Measurements from ENCODE around the gene DDX21. TPM values are rescaled to one million over a fixed set of nuclear protein-coding genes. Genes with fewer than 3 reads are reported as not detected.
A peak's percentile ranks its signal among the peaks of the same experiment; 100 is the strongest.

DDX21 gene
- total and polyA plus RNA-seq, 9 of the 15 experiments (the other 6 are each of a cell fraction or from before 2014, with no cell fraction given), result 143 to 365 (median 281) TPM

DNA sequence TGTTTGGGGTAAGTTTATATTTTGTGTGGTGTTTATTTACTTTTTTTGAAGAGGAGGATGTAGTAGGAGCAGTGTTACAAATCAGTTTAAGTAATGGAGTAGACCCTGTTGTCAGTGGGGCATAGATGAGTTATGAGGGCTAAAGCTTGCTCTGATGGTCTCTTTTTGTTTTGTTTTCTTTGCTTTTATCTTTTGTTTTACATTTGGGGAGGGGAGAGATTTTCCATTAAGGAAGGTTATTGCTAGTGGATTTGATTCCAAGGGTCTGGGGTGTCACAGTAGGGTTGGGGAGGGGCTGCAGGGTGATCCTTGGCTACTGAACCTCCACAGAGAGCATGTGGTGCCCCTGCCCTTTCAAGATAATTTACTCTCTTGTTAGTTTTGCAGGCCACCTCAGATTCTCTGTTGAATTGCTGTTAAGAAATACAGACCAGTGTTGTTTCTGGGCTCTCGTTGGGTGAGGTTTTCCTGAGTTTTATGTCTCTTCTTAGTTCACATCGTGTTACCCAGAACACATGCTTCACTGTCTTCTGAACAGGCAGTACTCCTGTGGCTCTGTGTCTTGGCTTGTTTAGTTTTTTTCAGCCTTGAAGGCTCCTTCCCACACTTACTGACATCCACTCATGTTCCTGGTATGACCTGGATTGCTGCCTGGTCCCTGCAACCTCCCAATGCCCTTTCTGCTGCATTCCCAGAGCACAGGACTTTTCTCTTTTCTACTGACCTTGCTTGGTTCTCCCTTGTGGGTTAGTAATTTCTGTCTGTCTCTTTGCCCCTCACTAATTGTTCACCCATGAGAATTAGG, 36.9 kb downstream of the DDX21 start:
- no peak for DNase-seq (ENCODE audit: extremely low read depth in 1 of 4, low spot score in 3 of 4)
- in situ Hi-C loops (cut with MboI) (loop anchor here (5.0 kb wide), 1 partner anchor 239 kb away; no protein-coding TSS in a partner anchor), intact Hi-C loops (cut with micrococcal nuclease) (no loop called here)
- peaks cover 49% of the 10 kb centered on the region for H3K79me2 ChIP-seq (ENCODE audit: control insufficient read depth, insufficient read depth, low read length)
- H3K27me3 ChIP-seq (ENCODE audit: control insufficient read depth in 2 of 2, insufficient read depth in 2 of 2, low read length in 2 of 2), result no peaks in the 10 kb centered on the region
- H3K27ac ChIP-seq (ENCODE audit: extremely low read depth, low read depth, low read length), result no peak overlapping the region
- H4K20me1 ChIP-seq (replicated peaks; ENCODE audit: control insufficient read depth, insufficient read depth, low read length), result no peaks in the 10 kb centered on the region
- peak overlapping the region in 1 of 2 experiments; percentile 8; a peak in 1 of 4 replicates for H3K9ac ChIP-seq (ENCODE audit: insufficient read depth in 1 of 2, low read depth in 2 of 2, low read length in 2 of 2)
- FAIRE-seq, result no peak
- no peak overlapping the region for H2AFZ ChIP-seq (ENCODE audit: low read depth, low read length)
- POLR2A ChIA-PET, result interaction anchor here (0.6 to 1.9 kb wide), 7 partner anchors 9 to 455 kb away, joined by 3 to 7 read pairs (median 3); no protein-coding TSS in a partner anchor
- BruUV-seq (replicated peaks), result no TSS peak
- H3K4me3 ChIP-seq, result no peak overlapping the region
- no peaks in the 10 kb centered on the region; the same call in 2 of the 3 replicates for H3K36me3 ChIP-seq (ENCODE audit: control insufficient read depth, insufficient read depth, low read length)
- CTCF ChIA-PET (ENCODE audit: low intra/inter-chr PET ratio), result no interaction called here
- H3K9me1 ChIP-seq (ENCODE audit: control insufficient read depth, insufficient read depth, low read length), result no peaks in the 10 kb centered on the region
- H3K9me3 ChIP-seq (replicated peaks; ENCODE audit: control insufficient read depth, insufficient read depth, low read depth, low read length), result no peaks in the 10 kb centered on the region
- 39% methylated on average over 2 of the region's 2 CpGs for WGBS (ENCODE audit: insufficient coverage, low coverage, missing lambda C conversion rate)
- ATAC-seq, result no peak
- no peak overlapping the region for H3K4me2 ChIP-seq (ENCODE audit: insufficient read depth, low read length)
- peaks cover 5 to 18% of the 10 kb centered on the region in 2 experiments; a peak in 3 of 5 replicates for H3K4me1 ChIP-seq (replicated peaks in 1 of 2; ENCODE audit: control insufficient read depth in 2 of 2, insufficient read depth in 2 of 2, low read length in 2 of 2)
- no peak for TF ChIP-seq BHLHE40 (IDR thresholded peaks at IDR 0.05; ENCODE audit: low read length)
- no peak for TF ChIP-seq ZNF408 (CRISPR knock-in tag; IDR thresholded peaks at IDR 0.05; ENCODE audit: low read depth)
- TF ChIP-seq HOMEZ (CRISPR knock-in tag; IDR thresholded peaks at IDR 0.05), result no peak
- TF ChIP-seq CREM (IDR thresholded peaks at IDR 0.05; ENCODE audit: low read depth), result no peak
- no peak for TF ChIP-seq CHAMP1 (IDR thresholded peaks at IDR 0.05)
- no peak for TF ChIP-seq ETS1 (conservative IDR thresholded peaks at IDR 0.05; ENCODE audit: control insufficient read depth, low read depth, low read length)
- TF ChIP-seq, protein P1, sequence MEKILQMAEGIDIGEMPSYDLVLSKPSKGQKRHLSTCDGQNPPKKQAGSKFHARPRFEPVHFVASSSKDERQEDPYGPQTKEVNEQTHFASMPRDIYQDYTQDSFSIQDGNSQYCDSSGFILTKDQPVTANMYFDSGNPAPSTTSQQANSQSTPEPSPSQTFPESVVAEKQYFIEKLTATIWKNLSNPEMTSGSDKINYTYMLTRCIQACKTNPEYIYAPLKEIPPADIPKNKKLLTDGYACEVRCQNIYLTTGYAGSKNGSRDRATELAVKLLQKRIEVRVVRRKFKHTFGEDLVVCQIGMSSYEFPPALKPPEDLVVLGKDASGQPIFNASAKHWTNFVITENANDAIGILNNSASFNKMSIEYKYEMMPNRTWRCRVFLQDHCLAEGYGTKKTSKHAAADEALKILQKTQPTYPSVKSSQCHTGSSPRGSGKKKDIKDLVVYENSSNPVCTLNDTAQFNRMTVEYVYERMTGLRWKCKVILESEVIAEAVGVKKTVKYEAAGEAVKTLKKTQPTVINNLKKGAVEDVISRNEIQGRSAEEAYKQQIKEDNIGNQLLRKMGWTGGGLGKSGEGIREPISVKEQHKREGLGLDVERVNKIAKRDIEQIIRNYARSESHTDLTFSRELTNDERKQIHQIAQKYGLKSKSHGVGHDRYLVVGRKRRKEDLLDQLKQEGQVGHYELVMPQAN (IDR thresholded peaks at IDR 0.05; ENCODE audit: borderline replicate concordance), result no peak
- TF ChIP-seq CSDE1 (IDR thresholded peaks at IDR 0.05), result no peak
- TF ChIP-seq CCNT2 (IDR thresholded peaks at IDR 0.05; ENCODE audit: borderline replicate concordance, extremely low read depth, insufficient read length, low read depth, low read length), result no peak
- no peak for TF ChIP-seq HDAC1 (IDR thresholded peaks at IDR 0.05)
- TF ChIP-seq, protein P2, sequence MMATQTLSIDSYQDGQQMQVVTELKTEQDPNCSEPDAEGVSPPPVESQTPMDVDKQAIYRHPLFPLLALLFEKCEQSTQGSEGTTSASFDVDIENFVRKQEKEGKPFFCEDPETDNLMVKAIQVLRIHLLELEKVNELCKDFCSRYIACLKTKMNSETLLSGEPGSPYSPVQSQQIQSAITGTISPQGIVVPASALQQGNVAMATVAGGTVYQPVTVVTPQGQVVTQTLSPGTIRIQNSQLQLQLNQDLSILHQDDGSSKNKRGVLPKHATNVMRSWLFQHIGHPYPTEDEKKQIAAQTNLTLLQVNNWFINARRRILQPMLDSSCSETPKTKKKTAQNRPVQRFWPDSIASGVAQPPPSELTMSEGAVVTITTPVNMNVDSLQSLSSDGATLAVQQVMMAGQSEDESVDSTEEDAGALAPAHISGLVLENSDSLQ (IDR thresholded peaks at IDR 0.05), result no peak
- TF ChIP-seq CCAR2 (IDR thresholded peaks at IDR 0.05; ENCODE audit: low read depth, low read length), result no peak

Measured in K562 (cell line).